CD1c-positive myeloid dendritic cell (primary cell): ENCODE data around the gene GRAMD4.

Experiments used
- DNase-seq: peaks from one replicate; pipeline ENCODE4 v3.0.0-alpha.2; 2016; ENCODE audit errors: extremely low spot score

Gene GRAMD4

GRCh38 chr22:46688949-46689348, 68.8 kb downstream of the GRAMD4 start:
- no peak for DNase-seq

GRCh38 chr22:46690146-46690545, 70.0 kb downstream of the GRAMD4 start:
- no peak for DNase-seq

- no peak for DNase-seq
Measured at GRCh38 chr22:46691571-46691970, 71.4 kb downstream of the GRAMD4 start.

GRCh38 chr22:46693634-46694415, 73.6 kb downstream of the GRAMD4 start:
- DNase-seq = no peak

- no peak for DNase-seq
Measured at GRCh38 chr22:46694416-46695170, 74.4 kb downstream of the GRAMD4 start.

- no peak for DNase-seq
Measured at GRCh38 chr22:46695346-46696228, 75.4 kb downstream of the GRAMD4 start.

GRCh38 chr22:46696229-46696518, 76.0 kb downstream of the GRAMD4 start:
- DNase-seq = no peak

- no peak for DNase-seq
Measured at GRCh38 chr22:46696614-46697013, 76.4 kb downstream of the GRAMD4 start.

- no peak for DNase-seq
Measured at GRCh38 chr22:46697811-46698515, 77.8 kb downstream of the GRAMD4 start.

GRCh38 chr22:46699091-46699490, 78.9 kb downstream of the GRAMD4 start:
- no peak for DNase-seq

GRCh38 chr22:46701262-46701661, 81.1 kb downstream of the GRAMD4 start:
- DNase-seq = no peak

GRCh38 chr22:46703171-46703995, 83.2 kb downstream of the GRAMD4 start:
- no peak for DNase-seq

- no peak for DNase-seq
Measured at GRCh38 chr22:46703996-46704370, 83.8 kb downstream of the GRAMD4 start.

- no peak for DNase-seq
Measured at GRCh38 chr22:46706060-46706459, 85.9 kb downstream of the GRAMD4 start.

GRCh38 chr22:46707305-46707704, 87.1 kb downstream of the GRAMD4 start:
- DNase-seq = no peak

GRCh38 chr22:46707827-46708570, 87.8 kb downstream of the GRAMD4 start:
- no peak for DNase-seq

GRCh38 chr22:46708766-46709330, 88.7 kb downstream of the GRAMD4 start:
- DNase-seq = no peak

- no peak for DNase-seq
Measured at GRCh38 chr22:46710806-46711205, 90.6 kb downstream of the GRAMD4 start.

- DNase-seq = no peak
Measured at GRCh38 chr22:46712288-46712687, 92.1 kb downstream of the GRAMD4 start.

- DNase-seq = no peak
Measured at GRCh38 chr22:46714550-46714949, 94.4 kb downstream of the GRAMD4 start.
